GM18508 (cell line): ENCODE data around the gene AP1B1.
"Not testable (repeated sequence)": the region's sequence is repeated elsewhere in the genome, so short reads cannot be mapped to it uniquely, and the experiment has no call there.

Experiments used
- ATAC-seq: cut with Tn5 transposase; IDR thresholded peaks from one replicate; pipeline ENCODE4 v1.9.1; 2021; ENCODE audit warnings: moderate number of reproducible peaks; ENCODE audit not compliant: insufficient read depth, unreplicated experiment

AP1B1 gene

DNA sequence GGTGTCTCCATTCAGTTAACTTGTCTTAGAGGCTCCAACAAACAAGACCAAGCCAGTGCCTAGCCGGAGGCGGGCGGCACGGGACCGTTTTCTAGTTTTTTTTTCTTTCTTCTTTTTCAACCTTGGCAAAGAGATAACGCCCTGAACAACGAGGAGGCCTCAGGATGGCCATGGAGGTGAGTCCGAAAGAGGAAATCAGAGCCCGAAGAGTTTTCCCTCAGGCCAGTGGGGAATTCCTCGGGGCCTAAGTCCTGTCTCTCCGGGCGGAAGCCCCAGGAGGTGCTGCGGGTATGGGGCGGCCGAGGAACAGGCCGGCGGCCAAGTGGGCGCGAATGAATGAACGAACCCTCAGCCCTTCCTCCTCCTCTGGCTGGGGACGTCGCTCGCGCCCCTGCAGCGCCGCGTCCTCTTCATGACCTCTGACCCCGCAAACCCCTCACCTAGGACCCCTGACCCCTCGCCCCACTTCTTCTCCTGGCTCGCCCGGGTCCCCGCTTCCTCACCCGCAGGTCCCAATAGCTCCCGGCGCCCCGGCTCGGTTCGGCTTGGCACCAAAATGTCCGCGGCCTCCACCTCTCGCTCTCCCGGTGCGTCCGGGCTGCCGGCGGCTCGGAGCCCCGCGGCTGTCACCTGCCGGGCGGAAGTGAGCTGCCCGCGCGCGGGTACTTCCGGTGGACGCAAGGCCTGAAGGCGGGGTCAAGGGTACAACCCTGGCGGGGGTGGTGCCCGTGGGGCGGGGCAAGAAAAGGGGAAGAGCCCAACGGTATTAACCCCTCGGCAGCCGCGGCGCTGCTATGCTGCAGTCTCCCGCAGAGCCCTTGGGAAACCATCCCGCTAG is at the start of gene AP1B1:
Gene AP1B1 (minus strand): TSS at position 650 of the 838 bp plus-strand sequence. CDS start 21,327 bp downstream, outside the sequence.
- peak; percentile 43 for ATAC-seq

DNA sequence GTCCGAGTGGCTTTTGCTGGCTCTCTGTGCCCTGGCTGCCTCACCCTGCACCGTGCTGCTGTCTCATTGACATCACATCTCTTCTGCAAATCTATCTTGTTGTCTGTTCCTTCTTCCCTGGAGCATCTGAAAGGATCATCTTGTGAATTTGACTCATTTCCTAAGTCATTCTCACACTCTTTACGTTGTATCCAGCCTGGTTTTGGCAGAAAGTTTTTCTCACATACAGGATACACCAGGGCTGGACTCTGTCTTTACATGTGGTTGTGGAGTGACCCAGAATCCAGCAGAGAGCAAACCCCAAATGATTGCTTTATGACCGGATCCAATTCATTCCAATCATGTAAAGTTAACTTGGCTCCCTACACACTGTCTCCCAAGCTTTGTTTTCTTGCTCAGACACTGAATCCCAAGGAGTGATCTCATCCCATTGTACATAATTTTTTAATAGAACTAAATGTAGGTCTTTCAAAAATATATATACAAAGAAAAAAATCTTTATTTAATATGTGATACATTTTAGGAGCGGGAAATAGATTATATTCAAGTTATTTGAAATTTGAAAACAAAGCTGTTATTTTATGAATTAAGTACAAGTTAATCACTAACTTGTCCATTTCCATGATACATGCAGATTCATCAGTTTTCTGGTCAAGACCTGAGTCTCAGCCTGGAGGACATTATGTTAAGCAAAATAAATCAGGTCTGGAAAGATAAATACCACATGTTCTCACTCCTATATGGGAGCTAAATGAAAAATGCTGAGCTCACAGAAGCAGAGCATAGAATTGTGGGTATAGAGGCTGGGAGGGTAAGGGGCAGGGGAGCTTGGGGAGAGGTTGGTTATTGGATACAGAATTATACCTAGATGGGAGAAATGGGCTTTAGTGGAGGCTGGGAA is 47.1 kb upstream of the AP1B1 start:
- ATAC-seq: no peak

DNA sequence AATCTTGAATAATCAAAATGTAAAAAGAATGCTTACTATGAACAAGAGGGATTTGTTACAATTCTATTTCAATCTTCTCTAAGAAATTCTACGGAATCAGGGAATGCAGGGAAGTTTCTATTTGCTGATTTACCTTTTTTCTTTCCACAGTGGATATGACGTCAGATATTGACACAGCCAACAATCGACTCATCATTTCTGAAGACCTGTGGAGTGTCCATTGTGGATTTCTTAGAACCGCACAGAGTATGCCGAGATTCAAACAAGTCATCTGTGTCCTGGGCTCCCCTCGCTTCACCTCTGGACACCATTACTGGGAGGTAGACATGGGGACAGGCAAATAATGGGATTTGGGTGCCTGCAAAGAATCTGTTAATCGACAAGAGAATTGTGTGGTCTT is 45.9 kb upstream of the AP1B1 start:
- no peak for ATAC-seq

DNA sequence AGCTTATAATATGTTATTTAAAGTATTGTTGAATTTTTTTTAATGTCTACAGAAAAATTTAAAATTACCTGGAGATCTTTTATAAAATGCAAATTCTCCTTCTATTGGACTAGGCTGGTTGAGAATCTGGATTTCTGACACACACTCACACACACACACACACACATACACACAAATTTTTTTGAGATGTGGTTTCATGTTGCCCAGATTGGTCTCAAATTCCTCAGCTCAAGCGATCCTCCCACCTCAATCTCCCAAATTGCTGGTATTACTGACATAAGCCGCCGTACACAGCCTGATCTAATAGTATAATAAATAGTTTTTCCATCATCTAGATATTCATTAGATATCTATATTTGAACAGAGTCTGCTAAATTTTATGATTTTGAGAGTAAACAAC is 45.5 kb upstream of the AP1B1 start:
- ATAC-seq: no peak

DNA sequence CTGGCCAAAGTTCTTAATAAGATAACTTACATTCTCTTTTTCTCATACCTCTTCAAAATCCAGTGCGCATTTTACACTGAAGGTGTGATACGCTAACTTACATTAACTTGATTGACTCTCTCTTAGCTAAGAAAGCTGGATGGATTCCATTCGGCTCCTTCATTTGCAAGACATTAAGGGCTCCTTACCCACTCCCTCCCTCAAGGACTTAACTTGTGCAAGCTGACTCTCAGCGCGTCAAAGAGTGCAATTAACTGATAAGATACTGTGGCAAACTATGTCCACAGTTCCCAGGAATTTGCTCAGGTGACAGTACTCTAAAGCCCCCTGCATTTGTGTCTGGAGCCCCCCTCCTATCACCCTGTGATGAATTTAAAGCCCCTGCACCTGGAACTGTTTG is 43.6 kb upstream of the AP1B1 start:
- no peak for ATAC-seq

DNA sequence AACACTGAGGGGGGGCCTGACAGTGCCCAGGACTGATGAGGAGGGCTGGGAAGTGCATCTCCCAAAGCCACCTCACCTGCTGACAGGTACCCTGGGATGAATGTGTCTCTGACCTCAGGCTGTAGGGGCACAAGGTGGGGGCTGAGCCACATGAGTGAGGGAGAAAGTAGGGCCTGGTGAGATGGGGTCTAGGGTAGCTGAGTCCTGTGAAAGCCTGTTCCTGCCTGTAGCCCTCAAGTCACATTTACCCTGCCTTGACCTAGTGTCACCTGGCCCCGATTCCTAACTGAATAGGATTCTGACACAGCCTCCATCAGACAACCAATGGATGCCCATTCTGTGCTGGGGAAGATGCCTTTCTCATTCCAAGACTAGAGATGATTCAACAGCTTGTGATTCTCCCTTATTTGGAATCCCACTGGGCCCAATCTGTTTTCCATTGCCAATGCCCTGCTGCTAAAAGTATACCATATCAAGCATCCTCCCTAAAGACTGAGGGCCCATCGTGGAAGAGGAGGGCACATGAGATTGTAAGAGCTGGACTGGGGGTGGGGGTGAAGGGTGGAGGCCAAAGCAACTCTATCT is 38.9 kb upstream of the AP1B1 start:
- no peak for ATAC-seq

DNA sequence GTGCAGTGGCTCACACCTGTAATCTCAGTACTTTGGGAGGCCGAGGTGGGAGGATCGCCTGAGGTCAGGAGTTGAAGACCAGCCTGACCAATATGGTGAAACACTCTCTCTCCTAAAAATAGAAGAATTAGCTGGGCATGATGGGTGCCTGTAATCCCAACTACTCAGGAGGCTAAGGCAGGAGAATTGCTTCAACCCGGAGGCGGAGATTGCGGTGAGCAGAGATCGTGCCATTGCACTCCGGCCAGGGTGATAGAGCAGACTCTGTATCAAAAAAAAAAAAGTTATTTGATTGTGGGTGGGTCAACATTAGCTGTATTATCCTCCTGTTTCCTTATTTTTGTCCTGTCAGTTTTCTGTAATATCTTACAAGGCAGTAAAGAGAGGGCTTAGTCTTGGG is 38.1 kb upstream of the AP1B1 start:
- no peak for ATAC-seq

DNA sequence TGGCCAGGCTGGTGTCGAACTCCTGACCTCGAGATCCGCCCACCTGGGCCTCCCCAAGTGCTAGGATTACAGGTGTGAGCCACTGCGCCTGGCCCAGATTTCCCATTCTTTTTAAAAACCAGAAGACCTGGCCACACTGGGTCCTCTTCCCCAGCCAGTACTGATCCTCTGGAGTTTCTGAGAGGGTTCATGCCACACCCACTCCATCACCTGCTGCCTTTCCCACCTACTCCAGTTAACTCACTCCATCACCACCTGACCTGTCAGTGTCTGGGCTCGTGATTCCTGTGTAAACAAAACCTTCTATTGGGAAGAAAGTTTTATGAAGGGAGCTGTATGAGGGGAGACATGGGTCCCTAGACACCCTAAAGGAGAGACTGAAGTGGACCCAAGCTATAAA is 30.3 kb upstream of the AP1B1 start:
- ATAC-seq: not testable (repeated sequence)

DNA sequence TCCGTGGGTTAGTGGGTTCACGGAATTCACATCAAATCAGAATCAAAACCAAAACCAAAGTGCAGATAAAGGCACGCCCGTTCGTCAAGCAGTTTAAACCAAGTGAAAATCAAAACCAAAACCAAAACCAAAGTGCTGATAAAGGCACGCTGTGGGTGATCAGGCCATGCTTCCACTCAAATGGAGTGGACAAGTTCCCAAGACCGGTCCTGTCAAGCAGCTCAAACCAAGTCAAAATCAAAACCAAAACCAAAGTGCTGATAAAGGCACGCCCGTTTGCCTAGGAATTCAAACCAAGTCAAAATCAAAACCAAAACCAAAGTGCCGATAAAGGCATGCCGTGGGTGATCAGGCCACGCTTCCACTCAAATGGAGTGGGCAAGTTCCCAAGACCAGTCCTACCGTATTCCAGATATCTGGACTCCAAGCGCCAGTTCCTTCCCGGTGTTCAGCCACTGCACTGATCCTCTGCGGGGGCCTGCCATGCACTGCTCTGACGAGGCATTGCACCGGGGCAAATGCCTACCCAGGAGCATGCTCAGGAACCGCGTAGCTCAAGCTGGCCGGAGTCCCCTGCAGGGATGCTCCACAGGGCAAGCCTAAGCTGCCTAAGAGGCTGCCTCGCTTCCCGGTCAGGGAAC is 26.7 kb upstream of the AP1B1 start:
- not testable (repeated sequence) for ATAC-seq

DNA sequence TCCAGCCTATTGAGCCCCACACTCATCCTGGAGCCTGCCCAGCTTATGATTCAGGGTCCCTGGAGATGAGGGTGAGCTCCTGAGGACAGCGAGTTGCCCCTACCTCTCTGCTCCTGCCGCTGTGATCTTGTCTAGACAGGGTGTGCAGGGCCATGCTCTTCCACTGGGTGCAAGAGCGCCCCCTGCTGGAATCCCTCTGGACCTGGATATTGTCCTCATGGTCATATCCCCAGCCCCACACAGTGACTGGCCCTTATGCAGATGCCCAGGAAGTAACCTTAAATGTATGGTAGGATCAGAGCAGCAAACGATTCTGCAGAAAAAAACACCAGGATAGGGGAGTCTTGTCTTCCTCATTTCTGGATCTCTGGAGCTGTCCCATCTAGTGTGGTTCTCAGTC is 24.4 kb upstream of the AP1B1 start:
- not testable (repeated sequence) for ATAC-seq

DNA sequence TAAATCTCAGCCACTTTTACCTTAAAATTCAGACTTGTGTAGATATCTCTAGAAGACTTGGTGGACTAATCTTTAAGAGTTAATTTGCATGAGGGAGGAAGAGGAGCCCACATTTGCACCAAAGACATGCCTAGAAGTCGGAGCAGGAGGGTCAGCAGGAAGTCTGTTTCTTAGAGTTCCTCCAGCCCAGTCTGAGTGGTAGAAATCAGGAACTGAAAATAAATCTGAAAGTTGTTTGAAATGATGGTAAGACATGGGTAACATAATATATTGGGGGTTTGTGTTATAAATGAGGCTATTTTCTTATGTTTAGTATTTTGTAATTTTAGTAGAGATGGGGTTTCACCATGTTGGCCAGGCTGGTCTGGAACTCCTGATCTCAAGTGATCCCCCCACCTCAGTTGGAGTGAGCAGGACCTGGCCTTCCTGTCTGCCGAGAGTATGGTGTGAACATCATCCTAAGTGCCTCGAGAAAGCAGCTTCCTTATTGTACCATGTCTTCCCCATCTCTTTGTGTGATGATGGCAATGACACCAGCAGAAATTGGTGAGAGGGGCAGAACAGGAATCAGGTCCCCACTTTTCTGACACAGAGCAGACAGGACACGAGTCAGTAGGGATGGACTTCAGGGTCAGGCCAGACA is 23.3 kb upstream of the AP1B1 start:
- not testable (repeated sequence) for ATAC-seq

DNA sequence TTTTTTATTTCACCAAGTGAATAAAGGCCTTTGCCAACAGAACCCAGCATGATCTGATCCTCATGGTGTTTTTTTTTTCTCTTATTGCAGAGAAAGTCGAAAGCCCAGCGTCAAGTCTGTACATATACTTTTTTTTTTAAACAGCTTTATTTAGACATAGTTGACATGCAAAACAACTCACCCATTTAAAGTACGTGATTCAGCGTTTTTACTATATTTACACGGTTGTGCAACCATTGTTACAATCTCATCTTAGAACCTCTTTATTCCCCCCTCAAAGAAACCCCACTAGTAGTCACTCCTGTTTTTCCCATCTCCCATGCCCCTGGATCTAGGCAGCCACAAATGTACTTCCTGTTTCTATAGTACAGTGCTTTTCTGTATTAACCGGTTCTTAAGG is 20.6 kb upstream of the AP1B1 start:
- ATAC-seq: no peak

DNA sequence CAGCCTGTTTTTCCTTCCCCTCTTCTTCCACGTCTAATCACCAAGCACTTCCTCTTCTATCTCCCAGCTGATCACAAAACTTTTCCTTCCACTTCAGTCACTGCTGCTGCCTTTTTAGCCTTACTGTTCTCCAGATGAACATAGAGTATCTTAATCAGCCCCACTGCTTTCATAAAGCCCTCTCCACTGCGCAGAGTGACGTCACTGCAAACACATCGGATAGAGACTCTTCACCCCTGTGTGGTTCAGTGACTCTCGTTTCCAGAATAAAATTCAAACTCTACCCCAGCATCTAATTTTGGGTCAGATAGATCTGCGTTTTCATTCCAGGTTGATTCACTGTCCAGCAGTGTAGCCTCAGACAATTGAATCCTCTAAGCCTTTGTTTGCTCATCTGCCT is 13.2 kb upstream of the AP1B1 start:
- not testable (repeated sequence) for ATAC-seq

DNA sequence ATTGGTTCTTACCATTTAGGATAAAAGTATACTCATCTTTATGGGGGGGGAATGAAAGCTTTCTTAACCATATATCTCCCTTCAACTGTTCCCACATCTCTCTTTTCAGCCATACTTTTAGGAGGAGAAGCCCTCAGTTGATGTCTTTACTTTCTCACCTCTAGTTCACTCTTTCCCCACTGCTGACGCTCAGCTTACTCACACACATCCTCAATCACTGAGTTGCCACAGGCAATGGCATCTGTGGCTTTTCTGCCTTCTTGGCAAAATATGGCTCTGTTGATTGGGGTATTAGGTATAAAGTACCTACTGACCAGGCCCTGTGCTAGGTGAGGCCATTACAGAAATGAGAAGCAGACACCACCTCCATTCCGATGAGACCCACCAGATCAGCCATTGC is 12.2 kb upstream of the AP1B1 start:
- no peak for ATAC-seq

DNA sequence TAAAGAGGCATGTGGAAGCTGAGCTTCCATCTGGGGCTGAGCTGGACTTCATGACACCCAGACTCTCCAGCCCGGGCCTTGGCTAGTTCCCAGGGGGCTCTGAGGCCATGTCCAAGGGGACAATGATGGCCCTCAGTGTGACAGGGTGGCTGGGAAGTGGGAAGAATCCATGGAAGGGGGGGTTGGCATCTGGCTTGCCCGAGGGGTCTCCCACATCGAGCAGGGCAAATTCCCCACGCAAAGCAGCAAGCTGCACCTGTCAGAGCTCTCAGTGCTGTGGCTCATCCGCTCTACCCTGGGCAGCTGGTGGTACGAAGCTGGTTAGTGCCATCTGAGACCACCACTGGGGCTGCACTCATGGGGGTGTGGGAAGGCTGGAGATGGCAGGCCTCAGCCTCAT is 9.4 kb upstream of the AP1B1 start:
- ATAC-seq: no peak

DNA sequence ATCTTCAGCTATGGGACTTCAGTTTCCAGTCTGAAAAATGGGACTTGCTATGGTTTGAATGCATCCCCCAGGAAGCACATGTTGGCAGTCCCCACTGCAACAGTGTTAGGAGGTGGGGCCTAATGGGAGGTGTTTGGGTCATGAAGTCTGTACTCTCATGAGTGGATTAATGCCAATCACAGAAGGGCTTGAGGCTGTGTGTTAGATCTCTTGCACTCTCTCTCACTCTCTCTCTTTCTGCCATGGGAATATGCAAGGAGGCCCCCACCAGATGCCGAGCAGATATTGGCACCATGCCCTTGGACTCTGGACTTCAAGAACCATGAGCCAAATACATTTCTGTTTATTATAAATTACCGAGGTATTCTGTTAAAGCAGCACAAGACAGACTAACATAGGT is 7.8 kb upstream of the AP1B1 start:
- ATAC-seq: no peak

DNA sequence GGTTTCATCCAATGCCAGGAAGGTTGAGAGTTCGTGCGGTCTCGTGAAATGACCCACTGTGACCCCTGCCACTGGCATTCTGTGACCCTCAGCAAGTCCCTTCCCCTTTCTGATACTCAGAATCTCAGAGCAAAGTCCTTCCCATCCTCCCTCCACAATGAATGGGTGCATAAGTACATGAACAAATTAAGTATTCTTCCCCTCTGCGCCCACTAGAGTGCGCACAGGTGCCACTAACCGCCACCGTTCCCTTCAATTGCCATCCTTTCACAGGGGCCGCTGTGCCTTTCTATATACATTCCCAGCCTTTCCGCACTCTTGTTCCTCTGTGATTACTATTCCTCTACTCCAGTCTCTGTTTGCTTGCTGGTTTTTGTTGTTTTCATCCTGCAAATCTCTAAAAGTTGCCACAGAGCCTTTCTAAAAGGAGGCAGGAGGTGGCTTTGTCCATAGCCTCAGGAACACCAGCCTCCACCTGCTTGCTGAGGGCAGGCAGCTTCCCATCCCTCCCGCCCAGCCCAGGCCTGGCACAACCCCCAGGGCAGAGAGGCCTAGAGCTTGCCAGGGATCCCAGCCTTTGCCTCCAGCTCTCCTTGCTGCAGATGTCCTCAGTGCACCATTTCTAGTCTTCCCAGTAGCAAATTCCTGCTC is 6.7 kb upstream of the AP1B1 start:
- no peak for ATAC-seq

DNA sequence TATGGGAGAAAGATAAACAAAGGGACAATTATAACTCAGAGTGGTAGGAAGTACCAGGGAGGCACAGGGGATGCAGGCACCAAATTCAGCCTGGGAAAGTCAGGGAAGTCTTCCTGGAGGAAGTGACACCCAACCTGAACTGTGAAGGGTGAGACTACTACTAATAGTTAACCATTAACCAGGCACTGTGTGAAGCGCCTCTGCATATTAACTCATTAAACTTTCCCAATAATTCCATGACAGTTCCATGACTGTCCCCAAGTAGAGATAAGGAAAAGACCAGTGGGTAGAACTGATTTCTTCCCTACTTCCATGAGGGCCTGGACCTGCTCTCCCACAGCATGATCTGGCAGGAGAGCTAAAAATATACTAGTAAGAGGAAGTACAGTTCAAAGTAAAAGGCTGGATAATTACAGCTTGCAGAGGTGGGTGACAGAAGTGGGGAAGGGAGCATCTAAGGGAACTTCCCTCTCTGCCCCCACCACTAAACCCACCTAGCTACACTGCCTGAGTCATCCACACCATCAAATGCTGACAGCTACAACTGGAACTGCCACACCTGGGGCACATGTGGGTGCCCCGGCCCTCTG is 4.7 kb upstream of the AP1B1 start:
- ATAC-seq: no peak

DNA sequence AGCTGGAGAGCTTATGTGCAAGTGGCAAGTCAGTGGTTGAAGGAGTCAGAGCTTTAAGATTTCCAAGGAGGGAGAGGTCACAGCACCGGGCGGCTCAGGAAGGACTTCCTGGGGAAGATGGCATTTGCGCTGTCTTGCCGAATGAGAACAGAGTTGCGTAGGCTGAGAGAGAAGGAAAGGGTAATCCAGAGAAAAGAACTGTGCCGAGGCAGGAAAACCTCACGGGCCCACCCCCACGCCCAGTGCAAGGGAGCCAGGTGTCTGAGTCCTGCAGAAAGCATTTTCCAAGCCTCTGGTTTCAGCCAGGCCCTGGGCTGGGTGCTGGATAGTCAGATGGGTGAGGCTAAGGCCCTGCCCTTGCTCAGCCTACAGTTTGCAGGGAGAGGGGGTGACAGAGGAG is 3.2 kb upstream of the AP1B1 start:
- no peak for ATAC-seq
